AG04449 (cell line): Measurements from ENCODE around the gene TRAPPC5.

Experiments used
- CTCF ChIA-PET: fragments of 350-600 bp; formaldehyde crosslinking; extraction: SDS; loops from one replicate; lab custom pipeline; 2021; ENCODE audit warnings: antibody characterized with exemption; lab: Yijun Ruan, JAX
- POLR2A ChIA-PET: fragments of 400-600, 350-600 bp; formaldehyde crosslinking; extraction: SDS; loops from one replicate; lab custom pipeline; 2020; ENCODE audit warnings: antibody characterized with exemption, inconsistent platforms; lab: Yijun Ruan, JAX
- DNase-seq: peaks from one replicate; pipeline ENCODE4 v3.0.0-alpha.2; 2010; ENCODE audit warnings: low read depth, low spot score
- H3K4me3 ChIP-seq: 2 replicates; pipeline ENCODE4 v1.5.1; 2011; ENCODE audit warnings: low read depth, mild to moderate bottlenecking, control low read depth, low read length
- TF ChIP-seq, protein P1 (sequence below): IDR thresholded peaks from one replicate; pipeline ENCODE4 v1.5.1; 2011; ENCODE audit warnings: mild to moderate bottlenecking, moderate library complexity, low read length, control low read depth, inconsistent platforms; ENCODE audit not compliant: insufficient read depth; ENCODE audit errors: missing control alignments

TRAPPC5 gene

DNA sequence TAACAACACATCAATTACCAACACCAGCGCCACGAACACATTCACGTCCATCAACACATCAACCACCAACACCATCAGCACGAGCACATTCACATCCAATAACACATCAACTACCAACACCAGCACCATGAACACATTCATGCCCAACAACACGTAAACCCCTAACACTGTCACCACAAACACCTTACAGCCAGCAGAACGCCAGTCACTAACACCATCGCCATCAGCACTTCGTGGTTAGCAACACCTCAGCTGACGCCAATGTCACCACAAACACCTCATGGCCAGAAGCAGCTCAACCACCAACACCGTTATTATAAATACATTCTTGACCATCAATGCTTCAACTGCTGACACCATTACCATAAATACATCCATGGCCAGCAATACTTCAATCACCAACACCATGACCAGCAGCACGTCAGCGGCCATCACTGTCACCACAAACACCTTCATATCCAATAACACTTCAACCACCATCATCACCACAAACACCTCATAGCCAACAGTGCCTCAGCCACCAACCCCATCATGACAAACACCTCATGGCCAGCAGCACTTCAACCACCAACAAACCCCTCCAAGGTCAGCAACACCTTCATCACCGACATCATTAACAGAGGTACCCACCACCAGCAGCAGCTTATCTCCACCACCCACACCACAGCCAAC, 11.9 kb downstream of the TRAPPC5 start:
- ChIA-PET POLR2A (no interaction called here), CTCF (no interaction called here)
- no peak overlapping the region for H3K4me3 ChIP-seq
- TF ChIP-seq, protein P1, sequence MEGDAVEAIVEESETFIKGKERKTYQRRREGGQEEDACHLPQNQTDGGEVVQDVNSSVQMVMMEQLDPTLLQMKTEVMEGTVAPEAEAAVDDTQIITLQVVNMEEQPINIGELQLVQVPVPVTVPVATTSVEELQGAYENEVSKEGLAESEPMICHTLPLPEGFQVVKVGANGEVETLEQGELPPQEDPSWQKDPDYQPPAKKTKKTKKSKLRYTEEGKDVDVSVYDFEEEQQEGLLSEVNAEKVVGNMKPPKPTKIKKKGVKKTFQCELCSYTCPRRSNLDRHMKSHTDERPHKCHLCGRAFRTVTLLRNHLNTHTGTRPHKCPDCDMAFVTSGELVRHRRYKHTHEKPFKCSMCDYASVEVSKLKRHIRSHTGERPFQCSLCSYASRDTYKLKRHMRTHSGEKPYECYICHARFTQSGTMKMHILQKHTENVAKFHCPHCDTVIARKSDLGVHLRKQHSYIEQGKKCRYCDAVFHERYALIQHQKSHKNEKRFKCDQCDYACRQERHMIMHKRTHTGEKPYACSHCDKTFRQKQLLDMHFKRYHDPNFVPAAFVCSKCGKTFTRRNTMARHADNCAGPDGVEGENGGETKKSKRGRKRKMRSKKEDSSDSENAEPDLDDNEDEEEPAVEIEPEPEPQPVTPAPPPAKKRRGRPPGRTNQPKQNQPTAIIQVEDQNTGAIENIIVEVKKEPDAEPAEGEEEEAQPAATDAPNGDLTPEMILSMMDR = no peak
- DNase-seq = no peak

DNA sequence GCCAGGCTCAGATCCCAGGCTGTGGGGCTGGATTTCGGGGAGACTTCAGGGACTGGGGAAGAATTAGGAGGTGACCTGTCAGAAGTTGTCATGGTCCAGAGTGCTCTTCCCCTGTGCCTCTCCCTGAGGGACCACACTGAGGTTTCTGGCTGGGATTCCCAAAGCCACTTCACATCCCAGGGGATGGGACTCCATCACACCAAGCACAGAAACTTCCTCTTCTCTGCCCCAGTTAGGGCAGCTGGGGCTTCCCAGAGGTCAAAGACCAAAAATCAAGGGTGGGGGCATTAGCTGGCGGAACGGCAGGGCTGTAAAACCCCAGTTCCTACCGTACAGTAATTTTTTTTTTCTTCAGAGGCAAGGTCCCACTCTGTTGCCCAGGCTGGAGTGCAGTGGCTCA, 13.9 kb downstream of the TRAPPC5 start:
- CTCF ChIA-PET = interaction anchor here (1.4 kb wide), 1 partner anchor 13 kb away, joined by 9 read pairs; the partner anchor contains the start of gene TRAPPC5

DNA sequence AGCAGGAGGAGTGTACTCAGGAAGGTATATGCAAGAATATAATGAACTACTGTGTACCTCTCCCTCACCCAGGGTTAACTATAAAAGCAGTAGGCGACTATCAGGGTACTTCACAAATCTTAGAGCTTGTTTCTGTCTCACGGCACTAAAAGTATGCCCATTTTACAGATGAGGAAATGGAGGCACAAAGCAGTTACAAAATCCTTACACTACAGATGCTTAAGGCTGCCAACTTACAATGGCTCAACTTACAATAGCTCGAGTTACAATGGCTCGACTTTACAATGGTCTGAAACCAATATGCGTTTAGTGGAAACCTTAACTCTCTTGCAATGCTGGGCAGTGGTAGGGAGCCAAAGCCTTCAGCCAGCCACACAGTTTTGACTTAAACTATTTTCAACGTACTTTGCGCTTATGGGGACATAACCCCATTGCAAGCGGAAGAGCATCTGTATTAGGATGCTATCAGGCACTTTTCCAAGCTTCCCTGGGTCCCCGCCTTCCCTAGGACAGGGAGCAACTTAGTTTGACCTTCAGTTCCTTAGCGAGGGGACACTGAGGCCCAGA, 17.2 kb downstream of the TRAPPC5 start:
- no peak for DNase-seq
- POLR2A ChIA-PET = no interaction called here
- CTCF ChIA-PET = interaction anchor here (0.9 to 2.8 kb wide), 4 partner anchors 17 to 102 kb away, joined by 3 to 12 read pairs (median 5); partner anchors contain the start of gene TRAPPC5

More for the DNA sequence above, 13.9 kb downstream of the TRAPPC5 start:
- no peak overlapping the region for H3K4me3 ChIP-seq
- POLR2A ChIA-PET = no interaction called here
- no peak for DNase-seq
- TF ChIP-seq, protein P1 = no peak

DNA sequence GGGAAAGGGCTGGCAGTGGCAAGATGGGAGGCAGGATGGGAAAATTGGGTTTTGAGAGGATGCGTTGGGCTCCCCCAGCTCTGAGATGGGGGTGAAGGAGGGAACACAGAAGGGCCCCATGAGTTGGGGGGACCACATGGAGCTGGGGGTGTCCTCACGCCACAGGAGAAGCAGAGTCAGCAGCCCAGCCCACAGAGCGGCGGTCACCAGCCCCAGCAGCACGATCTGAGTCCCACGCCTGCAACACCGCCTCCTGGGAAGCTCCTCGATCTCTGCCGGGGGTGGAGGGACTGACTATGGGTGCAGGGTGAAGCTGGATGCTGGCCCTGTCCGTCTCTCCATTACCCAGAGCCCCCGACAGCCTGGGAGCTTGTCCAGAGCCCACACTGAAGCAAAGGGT, 17.9 kb downstream of the TRAPPC5 start:
- ChIA-PET CTCF (interaction anchor here (1.5 to 2.8 kb wide), 2 partner anchors 18 to 46 kb away, joined by 4 to 12 read pairs; partner anchors contain the start of gene TRAPPC5), POLR2A (interaction anchor here (0.5 kb wide), 1 partner anchor 238 kb away, joined by 3 read pairs; no protein-coding TSS in a partner anchor)
- H3K4me3 ChIP-seq = no peak overlapping the region
- no peak for DNase-seq
- TF ChIP-seq, protein P1 = no peak

More for the DNA sequence above, 17.2 kb downstream of the TRAPPC5 start:
- H3K4me3 ChIP-seq = no peak overlapping the region
- TF ChIP-seq, protein P1 = no peak

DNA sequence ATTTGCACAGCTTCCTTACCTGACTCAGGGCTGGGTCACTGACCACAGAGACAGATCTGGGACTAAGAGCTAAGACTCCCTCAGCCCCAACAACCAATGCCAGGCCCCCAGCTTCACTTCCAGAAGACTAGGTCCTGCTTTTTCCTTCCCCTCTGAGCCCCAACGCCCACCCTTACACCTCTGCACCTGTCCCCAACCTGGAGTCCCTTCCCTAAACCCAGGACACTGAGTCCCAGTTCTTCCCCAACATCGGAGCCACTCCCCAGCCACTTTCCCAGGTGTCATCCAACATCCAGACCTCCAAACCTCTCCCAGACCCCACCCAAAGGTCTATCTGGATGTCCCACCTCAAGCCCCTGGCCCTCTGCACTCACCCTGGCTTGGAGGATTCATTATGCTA, 18.4 kb downstream of the TRAPPC5 start:
- CTCF ChIA-PET = interaction anchor here (1.5 to 2.8 kb wide), 2 partner anchors 18 to 47 kb away, joined by 4 to 12 read pairs; partner anchors contain the start of gene TRAPPC5
- no peak for DNase-seq
- POLR2A ChIA-PET = interaction anchor here (0.5 kb wide), 1 partner anchor 239 kb away, joined by 3 read pairs; no protein-coding TSS in a partner anchor
- no peak overlapping the region for H3K4me3 ChIP-seq
- TF ChIP-seq, protein P1 = no peak
